Keratinocyte (primary cell): ENCODE results near the gene ELAVL4.

Experiments
- CTCF ChIP-seq, 3 experiments: IDR thresholded peaks in 1 of 3; conservative IDR thresholded peaks in 1 of 3; optimal IDR thresholded peaks in 1 of 3; 2 replicates in 2 of 3; 3 replicates in 1 of 3; pipeline versions ENCODE3 to v1.5.1; 2011; ENCODE audit warnings: low read length in 3 of 3, mild to moderate bottlenecking in 3 of 3, moderate library complexity in 2 of 3, control low read depth in 1 of 3, inconsistent platforms in 1 of 3; ENCODE audit not compliant: insufficient read depth in 2 of 3; ENCODE audit errors: extremely low read depth in 1 of 3
- EZH2 ChIP-seq: IDR thresholded peaks from one replicate; pipeline ENCODE4 v1.6.1; 2012; ENCODE audit warnings: inconsistent platforms, mild to moderate bottlenecking, low read length, moderate library complexity

- TF ChIP-seq CTCF (optimal IDR thresholded peaks at IDR 0.05 in 1 of 3, IDR thresholded peaks at IDR 0.05 in 1 of 3, conservative IDR thresholded peaks at IDR 0.05 in 1 of 3; ENCODE audit: extremely low read depth in 1 of 3, insufficient read depth in 2 of 3, low read length in 3 of 3), result no peak
- TF ChIP-seq EZH2, result no peak
Measured at GRCh38 chr1:50095716-50096115, 13.0 kb upstream of the ELAVL4 start.
